Fibroblast of lung (primary cell): ENCODE results near the gene CATSPERE. TPM values are rescaled to one million over a fixed set of nuclear protein-coding genes. Genes with fewer than 3 reads are reported as not detected.
A peak's percentile ranks its signal among the peaks of the same experiment; 100 is the strongest.

Experiments
- DNase-seq, 2 donors: peaks; one replicate each; pipeline versions ENCODE4 v3.0.0 to v3.0.0-alpha.2; 2010; ENCODE audit warnings: low read depth in 2 of 2
- H2AFZ ChIP-seq: 2 replicates; pipeline ENCODE4 v1.5.1; 2012; ENCODE audit warnings: low read length, control low read depth, inconsistent platforms
- H3K27ac ChIP-seq: 2 replicates; pipeline ENCODE4 v1.5.1; 2011; ENCODE audit warnings: low read length, control low read depth; ENCODE audit not compliant: insufficient read depth
- H3K27me3 ChIP-seq: 2 replicates; pipeline ENCODE4 v1.5.1; 2011; ENCODE audit warnings: mild to moderate bottlenecking, low read length; ENCODE audit not compliant: control insufficient read depth, insufficient read depth
- H3K36me3 ChIP-seq: 2 replicates; pipeline ENCODE4 v1.5.1; 2011; ENCODE audit warnings: low read length; ENCODE audit not compliant: control insufficient read depth, insufficient read depth
- H3K4me1 ChIP-seq: 2 replicates; pipeline ENCODE4 v1.5.1; 2011; ENCODE audit warnings: low read length; ENCODE audit not compliant: control insufficient read depth, insufficient read depth; ENCODE audit errors: extremely low read depth
- H3K4me2 ChIP-seq: 2 replicates; pipeline ENCODE4 v1.5.1; 2011; ENCODE audit warnings: low read length, control low read depth; ENCODE audit not compliant: insufficient read depth; ENCODE audit errors: extremely low read depth
- H3K4me3 ChIP-seq, 4 experiments: fragments of 200-600 bp in 1 of 4; sonication (generic) in 1 of 4; replicated peaks in 1 of 4; 2 replicates each; pipeline ENCODE4 v1.5.1; 2011 to 2016; ENCODE audit warnings: low read length in 4 of 4, low read depth in 3 of 4, mild to moderate bottlenecking in 3 of 4, control low read depth in 2 of 4, inconsistent platforms in 1 of 4, mixed read lengths in 1 of 4; ENCODE audit not compliant: insufficient read depth in 1 of 4; ENCODE audit errors: control extremely low read depth in 1 of 4
- H3K79me2 ChIP-seq: 2 replicates; pipeline ENCODE4 v1.5.1; 2012; ENCODE audit warnings: mild to moderate bottlenecking, low read length, inconsistent platforms; ENCODE audit not compliant: control insufficient read depth, insufficient read depth
- H3K9ac ChIP-seq: 2 replicates; pipeline ENCODE4 v1.5.1; 2011; ENCODE audit warnings: mild to moderate bottlenecking, low read length, control low read depth; ENCODE audit not compliant: insufficient read depth
- H3K9me3 ChIP-seq: 2 replicates; pipeline ENCODE4 v1.5.1; 2012; ENCODE audit warnings: low read depth, low read length; ENCODE audit not compliant: control insufficient read depth, insufficient read depth
- H4K20me1 ChIP-seq: 2 replicates; pipeline ENCODE4 v1.5.1; 2011; ENCODE audit warnings: low read length; ENCODE audit not compliant: control insufficient read depth, insufficient read depth; ENCODE audit errors: extremely low read depth
- EZH2 ChIP-seq: IDR thresholded peaks from 2 replicates; pipeline ENCODE4 v1.5.1; 2012; ENCODE audit warnings: low read length, control low read depth, mild to moderate bottlenecking; ENCODE audit errors: missing control alignments
- polyA plus RNA-seq, 2 donors: library from polyadenylated mRNA; depleted of rRNA in 1 of 2; stranded (reverse) in 1 of 2; unstranded in 1 of 2; fragments of >200 nt; gene quantifications; 2 replicates each; pipeline ENCODE4 v1.2.1, GENCODE V29; 2011 to 2012; ENCODE audit warnings: missing spikeins in 1 of 2
- total RNA-seq: library from RNA; depleted of rRNA; stranded (reverse); fragments of >200 nt; gene quantifications from 2 replicates; pipeline ENCODE4 v1.2.1, GENCODE V29; 2014
- TF ChIP-seq, protein P1 (sequence below), 2 donors: IDR thresholded peaks in 1 of 2; conservative IDR thresholded peaks in 1 of 2; 1 replicate in 1 of 2; 2 replicates in 1 of 2; pipeline ENCODE4 v1.5.1; 2011 to 2012; ENCODE audit warnings: low read length in 2 of 2, control low read depth in 1 of 2, inconsistent platforms in 1 of 2, low read depth in 1 of 2, mild to moderate bottlenecking in 1 of 2

The CATSPERE gene
- total and polyA plus RNA-seq, 2 donors (not counting 1 experiment from before 2014, with no cell fraction given), result 0.59 to 0.99 TPM

DNA sequence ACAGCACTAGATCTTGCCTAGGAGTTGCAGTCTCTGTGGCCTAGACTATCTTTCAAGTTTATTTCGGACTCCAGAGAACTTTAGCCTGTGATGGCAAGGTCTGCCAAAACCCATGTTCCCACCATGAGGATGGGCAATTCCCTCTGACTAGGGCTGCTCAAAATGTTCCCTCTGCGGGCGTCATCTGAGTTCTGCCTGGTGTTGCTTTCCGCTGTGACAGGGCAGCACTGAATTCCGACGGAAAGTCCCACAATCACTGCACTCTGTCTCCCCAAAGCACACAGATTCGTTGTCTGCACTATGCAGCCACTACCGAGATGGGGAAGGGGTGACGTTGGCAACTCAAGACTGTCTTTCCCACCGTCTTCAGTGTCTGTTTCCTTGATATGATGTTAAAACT is 75.2 kb downstream of the CATSPERE start:
- no peak for DNase-seq
- TF ChIP-seq, protein P1, sequence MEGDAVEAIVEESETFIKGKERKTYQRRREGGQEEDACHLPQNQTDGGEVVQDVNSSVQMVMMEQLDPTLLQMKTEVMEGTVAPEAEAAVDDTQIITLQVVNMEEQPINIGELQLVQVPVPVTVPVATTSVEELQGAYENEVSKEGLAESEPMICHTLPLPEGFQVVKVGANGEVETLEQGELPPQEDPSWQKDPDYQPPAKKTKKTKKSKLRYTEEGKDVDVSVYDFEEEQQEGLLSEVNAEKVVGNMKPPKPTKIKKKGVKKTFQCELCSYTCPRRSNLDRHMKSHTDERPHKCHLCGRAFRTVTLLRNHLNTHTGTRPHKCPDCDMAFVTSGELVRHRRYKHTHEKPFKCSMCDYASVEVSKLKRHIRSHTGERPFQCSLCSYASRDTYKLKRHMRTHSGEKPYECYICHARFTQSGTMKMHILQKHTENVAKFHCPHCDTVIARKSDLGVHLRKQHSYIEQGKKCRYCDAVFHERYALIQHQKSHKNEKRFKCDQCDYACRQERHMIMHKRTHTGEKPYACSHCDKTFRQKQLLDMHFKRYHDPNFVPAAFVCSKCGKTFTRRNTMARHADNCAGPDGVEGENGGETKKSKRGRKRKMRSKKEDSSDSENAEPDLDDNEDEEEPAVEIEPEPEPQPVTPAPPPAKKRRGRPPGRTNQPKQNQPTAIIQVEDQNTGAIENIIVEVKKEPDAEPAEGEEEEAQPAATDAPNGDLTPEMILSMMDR (conservative IDR thresholded peaks at IDR 0.05 in 1 of 2, IDR thresholded peaks at IDR 0.05 in 1 of 2; ENCODE audit: low read depth in 1 of 2, low read length in 2 of 2), result no peak
- H3K27me3 ChIP-seq, result no peaks in the 10 kb centered on the region

GRCh38 chr1:244545511-244545910 is 84.4 kb downstream of the CATSPERE start:
- Histone ChIP-seq H3K9ac (no peak overlapping the region), H3K36me3 (no peaks in the 10 kb centered on the region), H3K4me2 (no peak overlapping the region), H3K4me1 (no peaks in the 10 kb centered on the region), H3K9me3 (no peaks in the 10 kb centered on the region), H3K4me3 (no peak overlapping the region), H3K79me2 (no peaks in the 10 kb centered on the region), H3K27me3 (no peaks in the 10 kb centered on the region), H2AFZ (no peak overlapping the region), H3K27ac (no peak overlapping the region), H4K20me1 (no peaks in the 10 kb centered on the region)
- TF ChIP-seq EZH2, result no peak
- TF ChIP-seq, protein P1 (conservative IDR thresholded peaks at IDR 0.05 in 1 of 2, IDR thresholded peaks at IDR 0.05 in 1 of 2; ENCODE audit: low read depth in 1 of 2, low read length in 2 of 2), result no peak
- DNase-seq, result peak; percentile 8 to 20

More for the DNA sequence above, 75.2 kb downstream of the CATSPERE start:
- Histone ChIP-seq H3K4me3 (no peak overlapping the region), H3K4me2 (no peak overlapping the region), H3K36me3 (no peaks in the 10 kb centered on the region), H3K9me3 (no peaks in the 10 kb centered on the region), H3K27ac (no peak overlapping the region), H3K9ac (no peak overlapping the region), H4K20me1 (no peaks in the 10 kb centered on the region), H3K79me2 (no peaks in the 10 kb centered on the region), H3K4me1 (no peaks in the 10 kb centered on the region), H2AFZ (no peak overlapping the region)

DNA sequence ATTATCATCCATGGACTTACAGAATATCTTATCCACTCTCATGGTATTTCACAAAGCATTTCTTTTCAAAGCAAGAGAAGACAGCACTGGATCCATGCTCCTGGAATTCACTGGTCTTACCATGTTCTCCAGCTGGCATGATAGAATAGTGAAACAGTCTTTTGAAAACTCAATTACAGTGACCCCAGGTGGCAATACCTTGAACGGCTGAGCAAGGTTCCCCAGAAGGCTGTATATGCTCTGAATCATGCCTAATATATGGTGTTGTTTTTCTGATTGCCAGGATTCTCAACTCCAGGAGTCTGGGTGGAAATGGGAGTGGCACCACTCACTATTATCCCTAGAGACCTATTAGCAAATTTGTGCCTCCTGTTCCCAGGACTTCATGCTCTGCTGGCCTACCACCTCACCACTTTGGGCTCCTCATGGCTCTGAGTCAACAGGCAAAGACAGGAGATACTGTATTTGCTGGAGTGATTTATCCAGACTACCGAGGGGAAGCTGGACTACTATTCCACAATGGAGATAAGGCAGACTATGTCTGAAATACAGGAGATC is 87.6 kb downstream of the CATSPERE start:
- no peak overlapping the region for H3K4me3 ChIP-seq
- DNase-seq, result no peak
- no peaks in the 10 kb centered on the region for H3K27me3 ChIP-seq
- no peak overlapping the region for H2AFZ ChIP-seq
- no peak overlapping the region for H3K4me2 ChIP-seq
- H3K27ac ChIP-seq, result no peak overlapping the region
- no peaks in the 10 kb centered on the region for H3K36me3 ChIP-seq
- no peaks in the 10 kb centered on the region for H3K4me1 ChIP-seq
- no peaks in the 10 kb centered on the region for H3K79me2 ChIP-seq
- no peak overlapping the region for H3K9ac ChIP-seq
- TF ChIP-seq EZH2, result no peak
- TF ChIP-seq, protein P1 (conservative IDR thresholded peaks at IDR 0.05 in 1 of 2, IDR thresholded peaks at IDR 0.05 in 1 of 2; ENCODE audit: low read depth in 1 of 2, low read length in 2 of 2), result no peak
- no peaks in the 10 kb centered on the region for H4K20me1 ChIP-seq
- no peaks in the 10 kb centered on the region for H3K9me3 ChIP-seq
